GM10248 (cell line): ENCODE measurements around the gene GDF15.
A peak's percentile ranks its signal among the peaks of the same experiment; 100 is the strongest.

Experiments
- CTCF ChIA-PET: fragments of 300-600 bp; sonication (Branson Sonifier 250); formaldehyde crosslinking; extraction: SDS; loops from one replicate; lab custom pipeline; 2021; ENCODE audit warnings: antibody characterized with exemption; lab: Yijun Ruan, JAX
- POLR2A ChIA-PET: fragments of 350-650 bp; sonication (Branson Sonifier 250); formaldehyde crosslinking; extraction: SDS; loops from one replicate; lab custom pipeline; 2020; ENCODE audit warnings: antibody characterized with exemption; lab: Yijun Ruan, JAX
- DNase-seq: peaks from one replicate; pipeline ENCODE4 v3.0.0; 2012; ENCODE audit errors: extremely low spot score
- TF ChIP-seq, protein P1 (sequence below): IDR thresholded peaks from 2 replicates; pipeline ENCODE4 v1.5.1; 2012; ENCODE audit warnings: mild to moderate bottlenecking, low read depth; ENCODE audit errors: extremely low read depth, missing control alignments, control extremely low read depth

GDF15 gene

DNA sequence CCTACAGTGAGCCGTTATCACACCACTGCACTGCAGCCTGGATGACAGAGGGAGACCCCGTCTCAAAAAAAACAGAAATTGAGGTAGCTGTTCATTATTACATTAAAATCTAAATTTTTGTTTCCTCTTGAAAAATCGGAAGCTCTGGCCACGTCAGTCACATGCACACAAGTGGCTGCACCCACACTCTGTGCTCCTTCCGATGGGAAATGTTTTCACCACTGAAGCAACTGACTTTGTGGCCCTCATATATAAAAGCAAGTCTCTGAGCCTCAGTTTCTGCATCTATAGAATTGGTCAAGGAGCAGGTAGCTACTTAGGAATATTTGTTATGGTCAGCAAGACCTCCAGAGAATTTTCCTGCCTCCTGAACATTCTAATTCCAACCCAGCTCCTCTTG lies 7.0 kb downstream of the GDF15 start:
- TF ChIP-seq, protein P1, sequence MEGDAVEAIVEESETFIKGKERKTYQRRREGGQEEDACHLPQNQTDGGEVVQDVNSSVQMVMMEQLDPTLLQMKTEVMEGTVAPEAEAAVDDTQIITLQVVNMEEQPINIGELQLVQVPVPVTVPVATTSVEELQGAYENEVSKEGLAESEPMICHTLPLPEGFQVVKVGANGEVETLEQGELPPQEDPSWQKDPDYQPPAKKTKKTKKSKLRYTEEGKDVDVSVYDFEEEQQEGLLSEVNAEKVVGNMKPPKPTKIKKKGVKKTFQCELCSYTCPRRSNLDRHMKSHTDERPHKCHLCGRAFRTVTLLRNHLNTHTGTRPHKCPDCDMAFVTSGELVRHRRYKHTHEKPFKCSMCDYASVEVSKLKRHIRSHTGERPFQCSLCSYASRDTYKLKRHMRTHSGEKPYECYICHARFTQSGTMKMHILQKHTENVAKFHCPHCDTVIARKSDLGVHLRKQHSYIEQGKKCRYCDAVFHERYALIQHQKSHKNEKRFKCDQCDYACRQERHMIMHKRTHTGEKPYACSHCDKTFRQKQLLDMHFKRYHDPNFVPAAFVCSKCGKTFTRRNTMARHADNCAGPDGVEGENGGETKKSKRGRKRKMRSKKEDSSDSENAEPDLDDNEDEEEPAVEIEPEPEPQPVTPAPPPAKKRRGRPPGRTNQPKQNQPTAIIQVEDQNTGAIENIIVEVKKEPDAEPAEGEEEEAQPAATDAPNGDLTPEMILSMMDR: no peak
- ChIA-PET POLR2A (interaction anchor here (0.7 kb wide), 1 partner anchor 100 kb away, joined by 3 read pairs; no protein-coding TSS in a partner anchor), CTCF (interaction anchor here (1.0 to 23.3 kb wide), 7 partner anchors 9 to 141 kb away, joined by 3 to 380 read pairs (median 4); partner anchors contain the start of genes LRRC25 and SSBP4)
- no peak for DNase-seq

DNA sequence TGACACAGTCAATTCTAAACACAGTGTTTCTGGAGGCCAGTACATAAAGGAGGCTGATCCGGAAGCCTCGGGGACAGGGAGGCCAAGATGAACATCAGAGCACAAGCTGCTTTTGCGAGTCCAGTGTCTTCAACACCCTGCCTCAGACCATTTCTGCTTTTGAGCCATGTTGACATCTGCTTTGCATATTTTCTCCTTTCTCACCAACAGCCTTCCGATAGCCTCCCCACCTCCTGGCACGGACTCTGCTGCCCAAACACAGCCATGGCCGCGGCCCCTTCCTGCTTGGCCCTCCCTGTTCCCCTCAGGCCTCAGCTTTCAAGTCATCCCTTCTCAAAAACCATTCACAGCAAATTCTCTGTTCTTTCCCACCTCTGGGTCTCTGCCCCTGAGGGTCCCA lies 7.9 kb downstream of the GDF15 start:
- ChIA-PET POLR2A (interaction anchor here (1.0 kb wide), 1 partner anchor 112 kb away, joined by 4 read pairs; the partner anchor contains the start of gene JUND), CTCF (interaction anchor here (1.2 to 23.3 kb wide), 5 partner anchors 8 to 114 kb away, joined by 3 to 380 read pairs (median 6); partner anchors contain the start of genes LRRC25 and SSBP4)
- no peak for DNase-seq
- TF ChIP-seq, protein P1: no peak

DNA sequence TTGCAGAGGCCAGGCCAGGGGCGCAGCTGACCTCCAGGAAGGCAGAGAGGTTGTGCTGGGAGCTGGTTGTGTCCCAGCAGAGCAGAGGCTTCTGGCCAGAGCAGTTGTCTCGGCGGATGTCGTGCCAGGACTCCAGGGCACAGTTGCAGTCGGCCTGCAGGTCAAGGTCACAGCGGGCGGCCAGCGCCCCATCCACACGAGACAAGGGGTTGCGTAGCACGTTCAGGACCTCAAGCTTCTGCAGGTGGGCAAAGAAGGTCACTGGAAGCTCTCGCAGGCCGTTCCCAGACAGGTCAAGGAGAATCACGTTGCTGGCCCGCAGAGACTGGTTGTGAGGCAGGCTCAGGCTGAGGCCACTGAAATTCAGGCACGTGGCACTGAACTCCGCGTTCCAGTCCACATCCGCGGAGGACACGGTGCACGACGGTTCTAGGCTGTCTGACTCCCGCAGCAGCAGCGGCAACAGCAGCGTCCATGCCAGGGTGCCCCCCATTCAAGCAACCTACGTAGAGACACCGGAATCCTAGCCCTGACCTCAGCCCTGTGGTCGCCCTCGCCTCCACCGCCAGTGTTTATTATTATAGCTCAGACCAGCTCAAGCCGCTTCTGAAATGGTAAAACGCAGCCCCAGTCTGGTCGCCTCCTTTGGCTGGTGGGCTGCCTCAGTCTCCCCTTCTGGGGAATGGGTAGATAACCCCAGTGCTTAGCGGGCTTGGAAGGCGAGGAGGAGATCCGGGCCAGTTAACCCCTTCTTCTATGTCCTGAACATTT lies 10.7 kb downstream of the GDF15 start:
- POLR2A ChIA-PET: interaction anchor here (1.6 kb wide), 1 partner anchor 115 kb away, joined by 4 read pairs; the partner anchor contains the start of gene JUND

DNA sequence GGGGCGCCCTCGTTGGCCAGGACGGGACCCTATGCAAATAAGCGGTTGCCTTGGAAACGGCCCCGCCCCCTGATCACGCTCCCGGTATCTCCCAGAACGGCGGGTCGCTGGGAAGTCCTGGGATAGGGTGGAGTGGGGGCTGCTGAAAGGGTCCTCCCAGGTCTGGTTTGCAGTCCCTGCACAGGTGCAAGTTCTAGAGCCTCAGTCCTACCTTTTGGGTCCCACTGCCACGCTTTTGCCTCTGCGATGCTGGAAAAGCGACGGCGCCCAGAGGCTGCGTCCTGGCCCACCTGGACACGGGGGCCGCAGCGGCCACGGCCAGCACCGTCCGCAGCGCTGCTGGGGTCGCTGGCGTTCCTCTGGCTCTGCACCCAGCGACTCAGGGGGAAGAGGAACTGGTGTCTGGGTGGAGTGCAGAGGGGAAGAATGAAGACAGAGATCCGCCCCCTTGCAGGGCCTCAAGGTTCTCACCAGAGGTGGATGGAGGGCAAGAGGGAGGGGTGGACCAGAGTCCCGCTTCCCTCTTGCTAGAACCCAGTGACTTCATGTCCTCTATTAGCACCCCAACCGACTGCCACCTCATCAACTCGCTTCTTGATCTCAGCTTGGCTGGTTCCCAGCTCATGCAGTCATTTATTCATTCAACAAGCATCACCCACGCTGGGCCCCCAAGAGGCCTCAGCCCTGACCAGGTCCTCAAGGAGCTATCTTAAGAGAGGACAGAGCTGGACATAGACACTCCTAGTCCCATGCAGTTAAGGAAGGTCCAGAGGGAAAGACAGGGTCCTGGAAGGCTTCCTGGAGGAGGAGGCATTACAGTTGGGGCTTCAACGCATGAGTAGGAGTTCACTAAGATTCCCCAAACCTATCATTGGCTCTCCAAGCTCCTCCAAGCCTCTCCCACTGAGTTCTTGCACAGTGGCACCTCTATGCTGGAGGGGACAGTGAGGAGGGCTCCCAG lies 11.6 kb downstream of the GDF15 start, which contains the start of gene LRRC25:
Gene LRRC25 (minus strand): TSS at position 381 of the 961 bp plus-strand sequence. CDS start 659 bp downstream, outside the sequence.
- TF ChIP-seq, protein P1: no peak
- CTCF ChIA-PET: interaction anchor here (0.7 to 23.3 kb wide), 5 partner anchors 8 to 75 kb away, joined by 3 to 380 read pairs (median 3); partner anchors contain the start of genes GDF15 and SSBP4
- POLR2A ChIA-PET: interaction anchor here (0.5 to 1.6 kb wide), 2 partner anchors 12 to 116 kb away, joined by 4 read pairs; partner anchors contain the start of genes GDF15 and JUND
- peak; percentile 77 for DNase-seq

More for the DNA sequence above, 10.7 kb downstream of the GDF15 start:
- CTCF ChIA-PET: interaction anchor here (1.2 to 23.3 kb wide), 3 partner anchors 7 to 75 kb away, joined by 3 to 380 read pairs (median 181); partner anchors contain the start of genes GDF15 and SSBP4
- TF ChIP-seq, protein P1: no peak
- no peak for DNase-seq

DNA sequence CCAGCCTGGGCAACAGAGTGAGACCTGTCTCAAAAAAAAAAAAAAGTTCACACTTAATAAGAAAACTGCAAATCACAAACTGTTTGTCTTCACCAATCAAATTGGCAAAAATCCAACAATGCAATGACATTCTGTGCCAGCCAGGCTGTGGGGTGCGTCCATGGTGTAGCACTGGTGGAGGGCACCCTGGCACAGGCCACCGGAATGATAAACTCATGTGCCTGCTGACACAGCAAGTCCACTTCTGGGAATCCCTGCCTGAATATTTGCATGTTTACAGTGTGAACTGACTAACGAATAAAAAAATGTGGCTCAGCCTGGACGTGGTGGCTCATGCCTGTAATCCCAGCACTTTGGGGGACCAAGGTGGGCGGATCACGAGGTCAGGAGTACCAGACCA lies 13.1 kb downstream of the GDF15 start:
- ChIA-PET CTCF (interaction anchor here (12.4 to 23.3 kb wide), 2 partner anchors 9 to 18 kb away, joined by 181 to 380 read pairs; partner anchors contain the start of genes GDF15 and SSBP4), POLR2A (no interaction called here)

More for the DNA sequence above, 13.1 kb downstream of the GDF15 start:
- TF ChIP-seq, protein P1: no peak
- no peak for DNase-seq
